Liver (tissue), 3 donors: ENCODE results near the gene PNMA8A.

Experiments used
- ATF3 ChIP-seq: IDR thresholded peaks from 2 replicates; pipeline ENCODE4 v1.6.1; 2016; ENCODE audit warnings: antibody characterized with exemption
- CTCF ChIP-seq: fragments of 150-350 bp; IDR thresholded peaks from 2 replicates; pipeline ENCODE4 v1.5.1; 2017; ENCODE audit warnings: improper control_type of control experiment, low read depth, low read length; ENCODE audit not compliant: missing input control
- EGR1 ChIP-seq, 2 donors: IDR thresholded peaks; 2 replicates each; pipeline ENCODE4 v1.6.1; 2016 to 2018; ENCODE audit warnings: antibody characterized with exemption in 2 of 2, low read depth in 2 of 2
- FOXA1 ChIP-seq: IDR thresholded peaks from 2 replicates; pipeline ENCODE4 v1.6.1; 2016; ENCODE audit warnings: antibody characterized with exemption
- GABPA ChIP-seq, 2 donors: IDR thresholded peaks in 1 of 2; conservative IDR thresholded peaks in 1 of 2; 2 replicates each; pipeline ENCODE4 v1.6.1; 2016; ENCODE audit warnings: antibody characterized with exemption in 2 of 2, mild to moderate bottlenecking in 1 of 2, moderate library complexity in 1 of 2
- JUND ChIP-seq, 2 donors: IDR thresholded peaks; 2 replicates each; pipeline ENCODE4 v1.6.1; 2016; ENCODE audit warnings: antibody characterized with exemption in 2 of 2
- MAX ChIP-seq: IDR thresholded peaks from 2 replicates; pipeline ENCODE4 v1.6.1; 2016; ENCODE audit warnings: antibody characterized with exemption
- REST ChIP-seq: IDR thresholded peaks from 2 replicates; pipeline ENCODE4 v1.6.1; 2016; ENCODE audit warnings: antibody characterized with exemption, mild to moderate bottlenecking
- TAF1 ChIP-seq: conservative IDR thresholded peaks from 2 replicates; pipeline ENCODE4 v1.6.1; 2016; ENCODE audit warnings: antibody characterized with exemption, mild to moderate bottlenecking
- YY1 ChIP-seq: IDR thresholded peaks from 2 replicates; pipeline ENCODE4 v1.6.1; 2016; ENCODE audit warnings: antibody characterized with exemption, mild to moderate bottlenecking
- donor health status: healthy.
- donor health status: healthy.

GRCh38 chr19:46470376-46470775 is 987 bp downstream of the PNMA8A start:
- TF ChIP-seq MAX (no peak), CTCF (no peak), EGR1 (IDR thresholded peaks at IDR 0.05; ENCODE audit: low read depth in 2 of 2) (no peak), JUND (IDR thresholded peaks at IDR 0.05) (no peak), REST (no peak), YY1 (no peak), TAF1 (no peak), GABPA (IDR thresholded peaks at IDR 0.05 in 1 of 2, conservative IDR thresholded peaks at IDR 0.05 in 1 of 2) (no peak), ATF3 (no peak), FOXA1 (no peak)
